ENCODE results near the gene DDX23. TPM values are rescaled to one million over a fixed set of nuclear protein-coding genes. Genes with fewer than 3 reads are reported as not detected.
A peak's percentile ranks its signal among the peaks of the same experiment; 100 is the strongest.

Gene DDX23
- total and polyA plus RNA-seq, 8 donors: 30.3 to 88.1 (median 57.2) TPM

DNA sequence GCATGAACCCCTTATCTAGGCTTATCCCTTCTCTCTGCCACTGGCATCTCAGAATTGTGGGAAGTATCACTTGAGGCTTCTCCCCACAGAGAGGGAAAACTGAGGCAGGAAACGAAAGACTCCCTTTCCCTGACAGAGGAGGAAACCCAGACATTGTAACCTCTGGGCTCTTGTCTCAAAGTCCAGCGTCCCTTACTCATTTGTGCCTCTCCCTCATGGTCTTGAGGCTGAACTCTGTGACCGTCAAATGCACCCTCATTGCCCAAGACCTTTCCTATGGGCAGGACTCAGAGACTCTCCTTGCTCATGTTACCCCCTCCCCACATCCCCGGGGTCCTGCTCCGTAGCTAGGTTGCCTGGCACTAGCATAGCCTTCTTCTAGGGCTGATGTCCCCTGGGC is 29.8 kb downstream of the DDX23 start:
- Histone ChIP-seq H3K4me3 (no peak overlapping the region), H3K27ac (no peak overlapping the region), H3K4me1 (peaks cover 12 to 24% (median 20%) of the 10 kb centered on the region in 4 donors), H3K9me3 (no peaks in the 10 kb centered on the region), H3K36me3 (peaks cover 0 to 40% (median 33%) of the 10 kb centered on the region in 4 donors), H3K27me3 (peaks cover 0 to 7% (median 0%) of the 10 kb centered on the region in 3 donors)
- no peak for TF ChIP-seq POLR2A (IDR thresholded peaks at IDR 0.05)
- TF ChIP-seq, protein P1, sequence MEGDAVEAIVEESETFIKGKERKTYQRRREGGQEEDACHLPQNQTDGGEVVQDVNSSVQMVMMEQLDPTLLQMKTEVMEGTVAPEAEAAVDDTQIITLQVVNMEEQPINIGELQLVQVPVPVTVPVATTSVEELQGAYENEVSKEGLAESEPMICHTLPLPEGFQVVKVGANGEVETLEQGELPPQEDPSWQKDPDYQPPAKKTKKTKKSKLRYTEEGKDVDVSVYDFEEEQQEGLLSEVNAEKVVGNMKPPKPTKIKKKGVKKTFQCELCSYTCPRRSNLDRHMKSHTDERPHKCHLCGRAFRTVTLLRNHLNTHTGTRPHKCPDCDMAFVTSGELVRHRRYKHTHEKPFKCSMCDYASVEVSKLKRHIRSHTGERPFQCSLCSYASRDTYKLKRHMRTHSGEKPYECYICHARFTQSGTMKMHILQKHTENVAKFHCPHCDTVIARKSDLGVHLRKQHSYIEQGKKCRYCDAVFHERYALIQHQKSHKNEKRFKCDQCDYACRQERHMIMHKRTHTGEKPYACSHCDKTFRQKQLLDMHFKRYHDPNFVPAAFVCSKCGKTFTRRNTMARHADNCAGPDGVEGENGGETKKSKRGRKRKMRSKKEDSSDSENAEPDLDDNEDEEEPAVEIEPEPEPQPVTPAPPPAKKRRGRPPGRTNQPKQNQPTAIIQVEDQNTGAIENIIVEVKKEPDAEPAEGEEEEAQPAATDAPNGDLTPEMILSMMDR (IDR thresholded peaks at IDR 0.05): no peak
- TF ChIP-seq POLR2AphosphoS5 (IDR thresholded peaks at IDR 0.05): no peak
- TF ChIP-seq EP300 (IDR thresholded peaks at IDR 0.05): no peak
- 83 to 93% (median 89%) methylated on average over 5 of the region's 5 CpGs for WGBS, 5 donors
- intact Hi-C loops (cut with DNase I; ENCODE audit: low total_unique reads): no loop called here
- no peak for DNase-seq

DNA sequence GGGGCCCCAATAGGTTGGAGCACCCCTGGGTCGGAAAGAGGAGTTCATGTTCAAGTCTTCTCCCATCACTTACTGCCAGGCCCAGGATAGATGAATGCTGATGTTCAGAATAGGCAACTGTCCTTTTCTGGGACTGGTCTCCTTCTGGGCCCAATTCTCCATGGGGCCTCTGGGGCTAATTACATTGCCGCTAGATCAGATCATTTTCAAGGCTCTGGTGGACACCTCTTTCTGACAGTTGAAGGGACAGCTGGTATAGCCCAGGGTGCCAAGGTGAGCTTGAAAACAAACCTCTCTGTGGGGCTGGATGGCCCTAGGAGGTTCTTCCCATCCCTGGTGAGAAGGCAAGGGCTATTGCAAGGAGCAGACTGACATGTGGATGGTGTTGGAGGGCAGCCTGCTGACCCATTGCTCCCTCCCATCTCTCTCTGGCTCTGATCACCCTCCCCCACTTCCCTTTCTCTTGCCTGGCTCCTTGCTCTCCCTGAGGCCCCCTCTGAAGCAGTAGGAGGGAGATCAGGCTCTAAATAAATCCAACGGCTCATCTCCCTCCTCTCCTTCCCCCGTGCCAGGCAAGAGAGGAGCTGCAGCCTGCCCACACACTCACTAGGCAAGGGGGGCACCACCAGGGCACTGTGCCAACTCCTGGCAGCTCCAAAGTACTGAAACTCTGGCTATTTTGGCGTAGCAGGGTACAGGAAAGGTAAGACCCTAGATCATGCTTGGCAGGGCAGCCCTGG is 31.8 kb downstream of the DDX23 start:
- H3K27me3 ChIP-seq: peaks cover 0 to 7% (median 0%) of the 10 kb centered on the region in 3 donors
- no peak overlapping the region for H3K4me3 ChIP-seq
- peaks cover 0 to 20% (median 13%) of the 10 kb centered on the region in 4 donors for H3K36me3 ChIP-seq
- 70 to 89% (median 85%) methylated on average over 5 of the region's 5 CpGs for WGBS, 5 donors
- TF ChIP-seq POLR2AphosphoS5 (IDR thresholded peaks at IDR 0.05) (no peak), POLR2A (IDR thresholded peaks at IDR 0.05) (no peak), EP300 (IDR thresholded peaks at IDR 0.05) (no peak)
- TF ChIP-seq, protein P1 (IDR thresholded peaks at IDR 0.05): no peak
- peaks cover 19 to 42% (median 35%) of the 10 kb centered on the region in 4 donors for H3K4me1 ChIP-seq
- DNase-seq: no peak
- intact Hi-C loops (cut with DNase I; ENCODE audit: low total_unique reads): no loop called here
- no peak overlapping the region for H3K27ac ChIP-seq
- H3K9me3 ChIP-seq: no peaks in the 10 kb centered on the region

DNA sequence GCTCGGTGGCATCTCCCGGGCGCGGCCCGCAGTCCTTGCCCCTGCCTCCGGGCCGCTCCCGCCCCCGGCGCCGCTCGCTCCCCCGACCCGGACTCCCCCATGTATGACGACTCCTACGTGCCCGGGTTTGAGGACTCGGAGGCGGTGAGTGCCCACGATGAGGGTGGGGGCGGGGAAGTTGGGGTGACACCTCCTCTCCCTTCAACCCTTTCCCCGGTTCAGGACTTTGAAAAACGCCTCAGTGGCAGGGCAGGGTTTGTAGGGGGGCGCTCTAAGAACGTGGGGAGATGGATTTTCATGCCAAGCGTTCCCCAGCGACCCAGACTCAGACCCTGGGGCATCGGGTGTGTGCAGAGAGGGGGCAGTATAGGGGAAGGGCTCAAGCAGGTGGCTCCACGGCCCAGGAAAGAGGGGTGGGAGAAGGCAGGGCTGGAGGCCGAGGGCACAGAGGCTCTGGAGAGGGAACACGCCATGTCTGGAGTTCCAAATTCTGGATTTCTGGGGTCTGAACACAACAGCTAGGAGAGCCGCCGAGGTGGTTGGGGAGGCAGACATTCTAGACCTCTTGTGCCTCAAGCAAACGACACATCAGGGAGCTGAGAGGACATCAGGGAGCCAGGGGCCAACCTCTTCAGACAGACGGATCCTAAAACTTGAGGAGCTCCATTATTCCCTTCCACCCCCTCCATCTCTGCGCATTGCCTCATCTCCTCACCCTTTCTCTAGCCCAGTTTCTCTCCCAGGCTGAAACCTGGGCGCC is 33.0 kb downstream of the DDX23 start:
- Histone ChIP-seq H3K27me3 (peaks cover 0 to 7% (median 0%) of the 10 kb centered on the region in 3 donors), H3K36me3 (peaks cover 0 to 10% (median 6%) of the 10 kb centered on the region in 4 donors), H3K9me3 (no peaks in the 10 kb centered on the region), H3K27ac (peak overlapping the region in 4 of 5 donors; percentile 30 to 71 (median 48)), H3K4me1 (peaks cover 22 to 47% (median 41%) of the 10 kb centered on the region in 4 donors), H3K4me3 (peak overlapping the region; percentile 64 to 89 (median 82))
- intact Hi-C loops (cut with DNase I; ENCODE audit: low total_unique reads): no loop called here
- no peak for DNase-seq
- 19 to 60% (median 22%) methylated on average over 13 to 37 of the region's 37 CpGs for WGBS, 5 donors
- TF ChIP-seq EP300 (IDR thresholded peaks at IDR 0.05): no peak
- no peak for TF ChIP-seq POLR2AphosphoS5 (IDR thresholded peaks at IDR 0.05)
- no peak for TF ChIP-seq POLR2A (IDR thresholded peaks at IDR 0.05)
- TF ChIP-seq, protein P1 (IDR thresholded peaks at IDR 0.05): peak in 1 of 7 experiments; percentile 33
